ENCODE measurements around the gene THOC6. TPM values are rescaled to one million over a fixed set of nuclear protein-coding genes. Genes with fewer than 3 reads are reported as not detected.

The THOC6 gene
- total RNA-seq, 1 donor from 2014 or later = 40.1 TPM

GRCh38 chr16:3022208-3022683, 1.6 kb upstream of the THOC6 start:
- Mint-ChIP-seq H3K27me3 (ENCODE audit: unreplicated experiment) (peaks cover 2% of the 10 kb centered on the region), H3K4me1 (ENCODE audit: unreplicated experiment) (peaks cover 40% of the 10 kb centered on the region), H3K36me3 (ENCODE audit: unreplicated experiment) (peaks cover 2% of the 10 kb centered on the region), H3K9me3 (ENCODE audit: unreplicated experiment) (no peaks in the 10 kb centered on the region), H3K27ac (ENCODE audit: unreplicated experiment) (peak overlapping the region; percentile 96), H3K4me3 (ENCODE audit: unreplicated experiment) (peak overlapping the region; percentile 86)
- TF ChIP-seq CTCF (IDR thresholded peaks at IDR 0.05) = no peak
- peak; percentile 96 for DNase-seq (ENCODE audit: extremely low spot score, unreplicated experiment)

GRCh38 chr16:3022684-3023414, 986 bp upstream of the THOC6 start:
- H3K27ac Mint-ChIP-seq (ENCODE audit: unreplicated experiment) = peak overlapping the region; percentile 96
- H3K4me3 Mint-ChIP-seq (ENCODE audit: unreplicated experiment) = peak overlapping the region; percentile 86
- no peak for DNase-seq (ENCODE audit: extremely low spot score, unreplicated experiment)
- no peak for TF ChIP-seq CTCF (IDR thresholded peaks at IDR 0.05)
- peaks cover 2% of the 10 kb centered on the region for H3K36me3 Mint-ChIP-seq (ENCODE audit: unreplicated experiment)
- no peaks in the 10 kb centered on the region for H3K9me3 Mint-ChIP-seq (ENCODE audit: unreplicated experiment)
- H3K27me3 Mint-ChIP-seq (ENCODE audit: unreplicated experiment) = peaks cover 2% of the 10 kb centered on the region
- H3K4me1 Mint-ChIP-seq (ENCODE audit: unreplicated experiment) = peaks cover 40% of the 10 kb centered on the region

GRCh38 chr16:3023415-3023668, 493 bp upstream of the THOC6 start:
- Mint-ChIP-seq H3K36me3 (ENCODE audit: unreplicated experiment) (peaks cover 2% of the 10 kb centered on the region), H3K27me3 (ENCODE audit: unreplicated experiment) (peaks cover 2% of the 10 kb centered on the region), H3K27ac (ENCODE audit: unreplicated experiment) (peak overlapping the region; percentile 96), H3K4me3 (ENCODE audit: unreplicated experiment) (peak overlapping the region; percentile 86), H3K4me1 (ENCODE audit: unreplicated experiment) (peaks cover 35% of the 10 kb centered on the region), H3K9me3 (ENCODE audit: unreplicated experiment) (no peaks in the 10 kb centered on the region)
- peak; percentile 90 for DNase-seq (ENCODE audit: extremely low spot score, unreplicated experiment)
- no peak for TF ChIP-seq CTCF (IDR thresholded peaks at IDR 0.05)

GRCh38 chr16:3025032-3026002, 1.5 kb downstream of the THOC6 start:
- no peaks in the 10 kb centered on the region for H3K9me3 Mint-ChIP-seq (ENCODE audit: unreplicated experiment)
- no peaks in the 10 kb centered on the region for H3K27me3 Mint-ChIP-seq (ENCODE audit: unreplicated experiment)
- no peak for TF ChIP-seq CTCF (IDR thresholded peaks at IDR 0.05)
- peak overlapping the region; percentile 86 for H3K4me3 Mint-ChIP-seq (ENCODE audit: unreplicated experiment)
- no peak for DNase-seq (ENCODE audit: extremely low spot score, unreplicated experiment)
- H3K4me1 Mint-ChIP-seq (ENCODE audit: unreplicated experiment) = peaks cover 27% of the 10 kb centered on the region
- peaks cover 2% of the 10 kb centered on the region for H3K36me3 Mint-ChIP-seq (ENCODE audit: unreplicated experiment)
- no peak overlapping the region for H3K27ac Mint-ChIP-seq (ENCODE audit: unreplicated experiment)

GRCh38 chr16:3026003-3026378, 2.2 kb downstream of the THOC6 start:
- no peak for DNase-seq (ENCODE audit: extremely low spot score, unreplicated experiment)
- Mint-ChIP-seq H3K27ac (ENCODE audit: unreplicated experiment) (no peak overlapping the region), H3K4me3 (ENCODE audit: unreplicated experiment) (no peak overlapping the region)

More at GRCh38 chr16:3026003-3026378, 2.2 kb downstream of the THOC6 start:
- Mint-ChIP-seq H3K27me3 (ENCODE audit: unreplicated experiment) (no peaks in the 10 kb centered on the region), H3K4me1 (ENCODE audit: unreplicated experiment) (peaks cover 27% of the 10 kb centered on the region), H3K36me3 (ENCODE audit: unreplicated experiment) (peaks cover 2% of the 10 kb centered on the region), H3K9me3 (ENCODE audit: unreplicated experiment) (no peaks in the 10 kb centered on the region)
- TF ChIP-seq CTCF (IDR thresholded peaks at IDR 0.05) = no peak
